Ovary (tissue), 9 donors: ENCODE results near the gene DENND5A. TPM values are rescaled to one million over a fixed set of nuclear protein-coding genes. Genes with fewer than 3 reads are reported as not detected.
"Not testable (repeated sequence)": the region's sequence is repeated elsewhere in the genome, so short reads cannot be mapped to it uniquely, and the experiment has no call there.

Experiments
- DNase-seq, 5 donors: peaks; one replicate each; pipeline ENCODE4 v3.0.0-alpha.2; 2019 to 2020
- H3K27ac ChIP-seq, 2 donors: fragments of 200-600 bp; one replicate each; pipeline versions ENCODE4 v1.5.1 to v1.8.0; 2019 to 2022
- H3K27me3 ChIP-seq: fragments of 200-600 bp; one replicate; pipeline ENCODE4 v1.8.0; 2022
- H3K36me3 ChIP-seq: fragments of 200-600 bp; sonication (generic); one replicate; pipeline ENCODE4 v1.5.1; 2019
- H3K4me1 ChIP-seq: one replicate; pipeline ENCODE4 v1.8.1; 2013; ENCODE audit warnings: mild to moderate bottlenecking, moderate library complexity; ENCODE audit not compliant: insufficient read depth
- H3K4me3 ChIP-seq: fragments of 200-600 bp; sonication (generic); one replicate; pipeline ENCODE4 v1.5.1; 2017
- H3K9me3 ChIP-seq, 2 donors: fragments of 200-600 bp in 1 of 2; sonication (generic) in 1 of 2; one replicate each; pipeline versions ENCODE4 v1.5.1 to v1.8.1; 2013 to 2019; ENCODE audit warnings: mild to moderate bottlenecking in 1 of 2, moderate library complexity in 1 of 2
- EP300 ChIP-seq: sonication (generic); formaldehyde crosslinking; IDR thresholded peaks from one replicate; pipeline ENCODE4 v1.6.1; 2017; ENCODE audit warnings: antibody characterized with exemption
- POLR2A ChIP-seq: fragments of 450-650 bp; IDR thresholded peaks from one replicate; pipeline ENCODE4 v1.6.1; 2017; ENCODE audit warnings: antibody characterized with exemption, mild to moderate bottlenecking, moderate library complexity
- WGBS, 3 donors: extraction: QIAGEN DNeasy Blood & Tissue Kit in 1 of 3; methylation state at CpG; one replicate each; pipeline versions ENCODE4 v1.1.5 to v1.1.7; 2013 to 2017; 5-methylcytosine and 5-hydroxymethylcytosine counted together
- intact Hi-C, 4 donors: fragments of 100-400 bp; cut with DNase I; formaldehyde crosslinking; loops; one replicate each; pipeline versions ENCODE4 v1.11.0 to v1.15.1; 2022 to 2023
- polyA plus RNA-seq, 2 donors: library from polyadenylated mRNA; stranded (reverse); fragments of 200-250 nt in 1 of 2; fragments of 350-450 nt in 1 of 2; fragmentation: Illumina TruSeq in 1 of 2; extraction: RNeasy Lipid Tissue Mini Kit (QIAGEN cat#74804) in 1 of 2; gene quantifications; one replicate each; pipeline ENCODE4 v1.2.3, GENCODE V29; 2013 to 2014
- total RNA-seq, 7 donors: library from RNA; depleted of rRNA in 2 of 7; stranded (reverse); fragments of >200 nt in 2 of 7; fragmentation: NEBNext Ultra II Directional in 3 of 7; extraction: Animal tissue kit (Norgen Biotek cat#: 25700) in 3 of 7; gene quantifications; one replicate each; pipeline versions ENCODE4 v1.1.0 to v1.2.4, GENCODE V29; 2016 to 2023
- TF ChIP-seq, protein P1 (sequence below), 3 donors: fragments of 450-650 bp in 2 of 3; fragments of 200-600 bp in 1 of 3; IDR thresholded peaks; one replicate each; pipeline versions ENCODE4 v1.5.1 to v1.8.0; 2016 to 2022; ENCODE audit warnings: antibody characterized with exemption in 3 of 3, mild to moderate bottlenecking in 1 of 3
- donor health status: DM: no; HTN: no; CAD: no; lungs with moderate emphysema.
- donor health status: DM: no; HTN: no; CAD: no.
- donor health status: Bipolar disorder and iron deficiency.
- donor health status: DM: yes; HTN: yes; CAD: no.
- donor health status: DM: no; HTN: no; CAD: no.
- donor health status: DM: yes; HTN: yes; CAD: no.

DENND5A gene
- total and polyA plus RNA-seq, 9 donors, result 44.2 to 122 (median 66.6) TPM

GRCh38 chr11:9201372-9202162 lies 63.6 kb downstream of the DENND5A start:
- 88 to 92% (median 91%) methylated on average over 3 of the region's 3 CpGs for WGBS, 3 donors
- TF ChIP-seq, protein P1, sequence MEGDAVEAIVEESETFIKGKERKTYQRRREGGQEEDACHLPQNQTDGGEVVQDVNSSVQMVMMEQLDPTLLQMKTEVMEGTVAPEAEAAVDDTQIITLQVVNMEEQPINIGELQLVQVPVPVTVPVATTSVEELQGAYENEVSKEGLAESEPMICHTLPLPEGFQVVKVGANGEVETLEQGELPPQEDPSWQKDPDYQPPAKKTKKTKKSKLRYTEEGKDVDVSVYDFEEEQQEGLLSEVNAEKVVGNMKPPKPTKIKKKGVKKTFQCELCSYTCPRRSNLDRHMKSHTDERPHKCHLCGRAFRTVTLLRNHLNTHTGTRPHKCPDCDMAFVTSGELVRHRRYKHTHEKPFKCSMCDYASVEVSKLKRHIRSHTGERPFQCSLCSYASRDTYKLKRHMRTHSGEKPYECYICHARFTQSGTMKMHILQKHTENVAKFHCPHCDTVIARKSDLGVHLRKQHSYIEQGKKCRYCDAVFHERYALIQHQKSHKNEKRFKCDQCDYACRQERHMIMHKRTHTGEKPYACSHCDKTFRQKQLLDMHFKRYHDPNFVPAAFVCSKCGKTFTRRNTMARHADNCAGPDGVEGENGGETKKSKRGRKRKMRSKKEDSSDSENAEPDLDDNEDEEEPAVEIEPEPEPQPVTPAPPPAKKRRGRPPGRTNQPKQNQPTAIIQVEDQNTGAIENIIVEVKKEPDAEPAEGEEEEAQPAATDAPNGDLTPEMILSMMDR (IDR thresholded peaks at IDR 0.05), result no peak
- TF ChIP-seq EP300, result no peak
- TF ChIP-seq POLR2A, result no peak
- Histone ChIP-seq H3K4me3 (no peak overlapping the region), H3K4me1 (no peaks in the 10 kb centered on the region), H3K9me3 (no peaks in the 10 kb centered on the region), H3K27ac (no peak overlapping the region), H3K36me3 (no peaks in the 10 kb centered on the region), H3K27me3 (no peaks in the 10 kb centered on the region)
- intact Hi-C loops, result no loop called here
- DNase-seq, result no peak

DNA sequence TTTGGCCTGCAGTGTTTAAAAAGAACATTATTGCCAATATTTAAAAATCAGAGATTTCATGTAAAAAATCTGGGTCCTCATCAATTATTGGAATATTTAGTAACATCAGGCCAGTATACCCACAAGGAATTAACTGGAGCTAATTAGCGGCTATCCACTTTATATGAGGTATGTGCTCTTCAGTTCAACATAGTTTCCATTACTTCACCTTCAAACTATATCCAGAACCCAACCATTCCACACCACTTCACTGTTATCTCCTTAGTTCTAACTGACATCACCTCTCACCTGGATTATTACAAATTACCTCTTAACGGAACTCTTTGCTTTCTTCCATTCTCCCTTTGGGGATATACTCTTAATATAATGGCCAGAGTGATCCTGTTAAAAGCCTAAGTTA lies 64.7 kb downstream of the DENND5A start:
- TF ChIP-seq EP300, result no peak
- TF ChIP-seq POLR2A, result no peak
- TF ChIP-seq, protein P1 (IDR thresholded peaks at IDR 0.05), result no peak
- no peak overlapping the region for H3K27ac ChIP-seq
- H3K9me3 ChIP-seq, result no peaks in the 10 kb centered on the region
- 92 to 94% (median 93%) methylated on average over 2 of the region's 2 CpGs for WGBS, 3 donors
- H3K4me3 ChIP-seq, result no peak overlapping the region
- intact Hi-C loops, result no loop called here
- DNase-seq, result no peak
- H3K27me3 ChIP-seq, result no peaks in the 10 kb centered on the region
- no peaks in the 10 kb centered on the region for H3K4me1 ChIP-seq
- H3K36me3 ChIP-seq, result no peaks in the 10 kb centered on the region

DNA sequence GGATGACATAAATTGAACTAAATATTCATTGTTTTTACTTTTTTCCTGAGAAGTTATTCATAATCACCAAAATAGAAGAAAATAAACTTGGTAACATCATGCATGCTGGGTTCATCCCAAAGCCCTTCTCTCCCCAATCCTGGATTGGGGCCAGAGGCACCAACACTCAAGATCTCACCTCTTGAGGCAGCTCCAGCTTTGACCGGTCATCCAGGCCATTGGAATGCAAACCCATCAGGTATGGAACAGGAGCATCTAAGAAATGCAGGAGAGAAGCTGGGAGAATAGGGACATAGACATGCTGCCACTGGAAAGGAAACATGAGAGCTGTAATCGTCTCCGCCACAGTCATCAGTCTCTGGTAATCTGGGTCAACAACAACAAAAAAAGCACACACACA lies 71.8 kb downstream of the DENND5A start:
- DNase-seq, result no peak
- no peaks in the 10 kb centered on the region for H3K4me1 ChIP-seq
- no peaks in the 10 kb centered on the region for H3K36me3 ChIP-seq
- no peak for TF ChIP-seq POLR2A
- TF ChIP-seq, protein P1 (IDR thresholded peaks at IDR 0.05), result no peak
- no peak for TF ChIP-seq EP300
- no peaks in the 10 kb centered on the region for H3K27me3 ChIP-seq
- no peaks in the 10 kb centered on the region for H3K9me3 ChIP-seq
- 87 to 97% (median 93%) methylated on average over 3 of the region's 3 CpGs for WGBS, 3 donors
- intact Hi-C loops, result no loop called here
- no peak overlapping the region for H3K4me3 ChIP-seq
- H3K27ac ChIP-seq, result no peak overlapping the region

- Histone ChIP-seq H3K36me3 (no peaks in the 10 kb centered on the region), H3K27me3 (no peaks in the 10 kb centered on the region), H3K27ac (no peak overlapping the region), H3K9me3 (no peaks in the 10 kb centered on the region), H3K4me3 (no peak overlapping the region), H3K4me1 (no peaks in the 10 kb centered on the region)
- WGBS, 3 donors, result 93 to 96% (median 94%) methylated on average over 3 of the region's 3 CpGs
- DNase-seq, result no peak
- intact Hi-C loops, result no loop called here
- TF ChIP-seq, protein P1 (IDR thresholded peaks at IDR 0.05), result no peak
- TF ChIP-seq POLR2A (no peak), EP300 (no peak)
Measured at GRCh38 chr11:9192561-9192960, 72.6 kb downstream of the DENND5A start.

DNA sequence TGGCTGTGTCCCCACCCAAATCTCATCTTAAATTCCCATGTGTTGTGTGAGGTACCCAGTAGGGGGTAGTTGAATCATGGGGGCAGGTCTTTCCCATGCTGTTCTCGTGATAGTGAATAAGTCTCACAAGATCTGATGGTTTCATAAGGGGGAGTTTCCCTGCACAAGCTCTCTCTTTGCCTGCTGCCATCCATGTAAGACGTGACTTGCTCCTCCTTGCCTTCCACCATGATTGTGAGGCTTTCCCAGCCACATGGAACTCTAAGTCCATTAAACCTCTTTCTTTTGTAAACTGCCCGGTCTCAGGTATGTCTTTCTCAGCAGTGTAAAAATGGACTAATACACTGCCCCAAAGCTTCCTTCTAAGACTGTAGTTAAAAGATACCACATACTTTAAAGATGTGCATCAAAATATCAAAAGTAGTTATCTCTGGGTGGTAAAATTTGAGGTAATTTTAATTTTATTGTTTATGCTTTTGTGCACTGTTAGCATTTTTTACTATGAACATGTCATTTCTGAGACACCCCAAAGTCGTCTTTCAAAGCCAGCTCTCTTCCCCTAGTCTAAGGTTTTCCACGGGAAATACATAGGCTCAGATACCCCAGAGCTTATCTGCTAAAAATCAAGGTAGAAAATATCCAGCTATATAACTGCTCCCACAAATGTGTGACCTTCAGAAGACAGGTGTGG lies 74.7 kb downstream of the DENND5A start:
- H3K4me1 ChIP-seq, H3K4me3 ChIP-seq, DNase-seq, intact Hi-C loops, H3K36me3 ChIP-seq, H3K9me3 ChIP-seq, H3K27me3 ChIP-seq, H3K27ac ChIP-seq: not testable (repeated sequence)
- 95 to 98% (median 96%) methylated on average over 5 of the region's 5 CpGs for WGBS, 3 donors

DNA sequence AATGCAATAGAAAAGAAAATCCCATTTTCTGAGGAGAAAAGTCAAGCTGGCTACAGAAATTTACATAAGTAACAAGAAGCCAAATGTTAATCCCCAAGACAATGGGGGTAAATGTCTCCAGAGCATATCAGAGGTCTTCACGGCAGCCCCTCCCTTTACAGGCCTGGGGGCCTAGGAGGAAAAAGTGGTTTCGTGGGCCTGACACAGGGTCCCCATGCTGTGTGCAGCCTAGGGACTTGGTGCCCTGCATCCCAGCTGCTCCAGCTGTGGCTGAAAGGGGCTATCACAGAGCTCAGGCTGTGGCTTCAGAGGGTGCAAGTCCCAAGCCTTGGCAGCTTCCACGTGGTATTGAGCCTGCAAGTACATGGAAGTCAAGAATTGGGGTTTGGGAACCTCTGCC lies 76.3 kb downstream of the DENND5A start:
- DNase-seq, H3K27me3 ChIP-seq, intact Hi-C loops, H3K27ac ChIP-seq, H3K4me1 ChIP-seq, H3K36me3 ChIP-seq, H3K9me3 ChIP-seq, H3K4me3 ChIP-seq: not testable (repeated sequence)
- 92 to 98% (median 96%) methylated on average over 3 of the region's 3 CpGs for WGBS, 3 donors
